GM19240 (cell line): Measurements from ENCODE around the gene OR6C70.

Experiments
- DNase-seq: peaks from one replicate; pipeline ENCODE4 v3.0.0; 2011; ENCODE audit warnings: low spot score; ENCODE audit not compliant: insufficient read length

The OR6C70 gene

DNA sequence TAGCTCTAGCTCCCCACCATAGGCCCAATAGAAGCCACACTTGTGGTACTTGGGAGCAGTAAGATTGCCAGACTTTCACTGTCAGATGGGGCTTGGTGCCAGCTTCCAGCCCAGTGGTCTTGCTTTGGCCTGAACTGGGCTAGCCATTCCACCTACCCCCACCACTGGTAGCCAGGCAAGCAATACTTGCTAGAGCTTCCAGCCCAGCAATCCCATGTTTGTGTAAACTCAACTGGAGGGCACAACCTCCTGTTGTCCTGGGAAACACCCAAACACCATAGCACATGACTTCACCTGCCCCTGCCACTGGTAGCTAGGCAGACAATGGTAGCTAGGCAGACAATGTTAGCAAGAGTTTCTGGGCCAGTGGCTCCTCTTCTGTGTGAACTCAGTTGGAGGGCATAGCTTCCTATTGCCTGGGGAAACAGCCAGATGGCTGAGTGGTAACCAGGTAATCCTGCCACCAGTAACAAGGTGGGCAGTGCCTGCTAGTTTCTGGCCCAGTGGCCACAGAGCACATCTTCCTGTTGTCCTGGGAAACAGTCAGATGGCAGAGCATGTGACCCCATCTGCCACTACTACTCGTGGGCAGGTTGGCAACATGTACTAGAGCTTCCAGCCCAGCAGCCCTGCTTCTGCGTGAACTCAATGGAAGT is 49.5 kb downstream of the OR6C70 start:
- no peak for DNase-seq
